Limb (tissue), 2 donors: Measurements from ENCODE around the gene PRAMEF9.
"Not testable (repeated sequence)": the region's sequence is repeated elsewhere in the genome, so short reads cannot be mapped to it uniquely, and the experiment has no call there.

ENCODE experiments used
- DNase-seq, 2 donors: peaks; one replicate each; pipeline ENCODE4 v3.0.0-alpha.2; 2016; ENCODE audit errors: extremely low spot score in 2 of 2

PRAMEF9 gene

DNA sequence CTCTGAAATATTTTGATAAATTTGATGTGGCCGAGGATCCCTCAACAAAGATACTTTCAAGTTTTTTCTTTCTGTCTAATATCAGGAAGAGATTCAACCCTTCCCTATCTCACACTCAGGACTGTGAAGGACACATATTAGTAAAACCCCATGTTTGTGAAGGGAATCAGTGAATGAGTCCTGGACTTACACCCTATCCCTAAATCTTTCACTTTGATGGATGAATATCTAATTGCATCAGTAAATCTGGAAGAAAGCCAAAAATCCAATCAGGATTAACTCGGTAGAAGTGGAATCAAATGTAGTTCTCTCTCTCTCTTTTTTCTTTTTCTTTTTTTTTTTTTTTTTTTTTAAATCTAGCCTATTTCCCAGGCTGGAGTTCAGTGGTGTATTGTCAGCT is at the start of gene PRAMEF9:
Gene PRAMEF9 (plus strand): TSS at position 301 of the 400 bp plus-strand sequence. CDS start 3,433 bp downstream, outside the sequence.
- DNase-seq, result not testable (repeated sequence)

DNA sequence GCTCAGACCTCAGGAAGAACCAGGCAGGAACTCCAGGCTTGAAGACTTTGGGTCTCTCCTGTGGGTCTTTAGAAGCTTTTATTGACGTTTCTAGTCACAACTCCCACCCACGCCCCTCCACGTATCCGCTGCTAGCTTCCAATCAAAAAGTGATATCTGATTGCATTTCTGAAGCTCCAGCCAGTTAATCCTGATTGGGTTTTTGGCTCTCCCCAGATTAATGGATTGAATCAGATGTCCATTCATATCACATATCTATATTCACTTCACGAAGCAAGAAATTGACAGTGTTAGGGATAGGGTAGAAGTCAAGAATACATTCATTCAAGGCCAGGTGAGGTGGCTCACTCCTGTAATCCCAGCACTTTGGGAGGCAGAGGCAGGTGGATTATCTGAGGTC is 15.7 kb upstream of the PRAMEF9 start, which contains the start of gene PRAMEF26:
Gene PRAMEF26 (minus strand): TSS at position 101 of the 400 bp plus-strand sequence. CDS start 2,914 bp downstream, outside the sequence.
- DNase-seq, result not testable (repeated sequence)

DNA sequence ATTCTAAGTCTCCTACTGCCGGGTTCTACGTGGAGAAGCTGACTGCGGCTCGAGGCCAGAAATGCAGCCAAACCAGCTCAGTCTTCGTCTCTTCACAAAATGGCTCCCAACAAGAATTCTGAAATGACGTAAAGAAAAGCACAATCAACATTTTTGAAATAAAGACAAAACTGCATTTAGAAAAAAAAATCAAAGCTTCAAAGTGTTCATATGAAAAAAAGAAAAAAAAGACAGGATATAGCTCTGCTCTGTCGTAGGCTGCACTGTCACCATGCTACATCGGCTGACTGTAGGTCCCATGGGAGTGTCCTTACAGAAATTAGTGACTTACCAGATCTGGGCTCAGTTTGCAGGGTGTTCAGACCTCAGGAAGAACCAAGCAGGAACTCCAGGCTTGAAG is 6.1 kb upstream of the PRAMEF9 start, which contains the start of gene HNRNPCL4:
Gene HNRNPCL4 (minus strand): TSS at position 101 of the 400 bp plus-strand sequence. CDS start 164 bp downstream, outside the sequence.
- not testable (repeated sequence) for DNase-seq

GRCh38 chr1:13201309-13201708 is 29.7 kb downstream of the PRAMEF9 start, which contains the start of gene PRAMEF13:
TSS of gene PRAMEF13 (minus strand) at chr1:13201409. CDS start at chr1:13199589, 1,820 bp downstream.
- not testable (repeated sequence) for DNase-seq

DNA sequence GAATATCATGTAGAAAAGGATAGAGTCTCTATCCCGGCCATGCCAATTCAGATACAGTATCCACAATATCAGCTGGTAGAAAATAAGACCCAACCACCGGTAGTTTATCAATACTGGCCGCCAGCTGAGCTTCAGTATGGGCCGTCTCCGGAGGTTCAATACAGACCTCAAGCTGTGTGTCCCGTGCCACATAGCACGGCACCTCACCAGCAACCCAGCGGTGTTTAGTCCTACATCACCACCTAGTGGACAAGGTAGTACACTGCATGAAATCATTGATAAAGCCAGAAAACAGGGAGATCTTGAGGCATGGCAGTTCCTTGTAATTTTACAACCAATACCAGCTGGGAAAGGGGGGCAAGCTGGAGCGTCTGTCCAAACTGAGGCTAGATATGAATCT is 37.1 kb downstream of the PRAMEF9 start:
- not testable (repeated sequence) for DNase-seq

DNA sequence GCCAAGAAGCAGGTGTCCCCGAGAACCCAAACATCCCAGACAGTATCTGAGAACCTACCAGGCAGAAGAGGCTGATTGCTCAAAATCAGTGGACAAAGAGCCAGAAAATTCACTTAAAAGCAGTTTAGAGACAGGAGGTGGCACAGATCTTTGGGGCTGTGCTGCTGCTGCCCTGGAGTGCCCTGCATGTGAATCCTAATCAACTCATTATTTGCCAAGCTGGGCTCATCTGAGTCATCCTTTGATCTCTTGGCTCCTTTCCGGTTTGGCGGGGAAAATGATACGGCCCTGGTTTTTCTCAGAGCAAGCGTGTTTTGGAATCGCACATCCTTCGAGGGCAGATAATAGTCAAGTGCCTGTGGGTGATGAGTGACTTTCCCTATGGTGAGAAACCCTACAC is 45.0 kb downstream of the PRAMEF9 start:
- not testable (repeated sequence) for DNase-seq

- DNase-seq, result not testable (repeated sequence)
These were observed 47.6 kb downstream of the PRAMEF9 start for GRCh38 chr1:13219203-13219602.

DNA sequence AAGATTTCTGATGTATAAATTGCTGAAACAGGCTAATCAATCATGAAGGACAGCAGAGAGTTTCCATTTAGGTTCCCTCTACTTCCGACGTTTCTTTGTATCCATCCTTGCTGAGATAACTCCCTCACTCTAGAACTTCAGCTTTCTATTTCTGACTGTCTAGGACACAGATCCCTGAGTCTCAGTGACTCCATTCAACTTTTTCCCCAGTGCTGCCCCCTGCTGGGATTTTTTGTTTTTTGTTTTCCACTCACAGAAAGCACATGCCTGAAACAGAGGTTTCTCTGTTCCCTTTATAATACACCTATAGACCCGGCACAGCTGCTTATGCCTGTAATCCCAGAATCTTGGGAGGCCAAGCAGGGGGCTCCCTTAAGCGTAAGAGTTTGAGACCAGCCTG is 51.1 kb downstream of the PRAMEF9 start:
- not testable (repeated sequence) for DNase-seq

DNA sequence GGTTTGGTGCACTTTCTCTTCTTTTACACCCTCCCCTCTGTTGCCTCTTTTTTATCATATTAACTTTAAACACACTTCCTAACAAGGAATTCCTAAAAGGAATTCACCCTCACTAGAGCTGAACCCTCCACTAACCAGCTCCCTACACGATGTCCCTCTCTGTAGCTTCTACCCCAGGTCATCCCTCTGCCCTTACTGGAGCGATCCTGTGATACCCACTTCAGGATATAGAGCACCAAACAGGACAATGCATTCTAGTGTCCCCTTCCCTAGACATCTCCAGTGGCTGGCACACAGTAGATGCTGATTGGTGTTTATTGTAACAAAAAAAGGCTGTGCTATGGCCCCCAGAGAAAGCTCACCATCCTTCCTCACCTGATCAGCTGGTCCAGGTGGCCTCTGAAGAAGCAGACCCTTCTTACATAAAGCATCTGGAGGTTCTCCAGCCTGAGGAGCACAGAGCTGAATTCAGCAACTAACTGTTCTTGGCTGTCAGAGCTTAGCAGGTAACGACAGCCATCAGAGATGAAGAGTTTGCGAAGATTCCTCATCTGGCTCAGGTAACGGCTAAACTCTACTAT is 52.9 kb downstream of the PRAMEF9 start:
- DNase-seq, result no peak

- DNase-seq, result not testable (repeated sequence)
These were observed 54.1 kb downstream of the PRAMEF9 start, which contains the start of gene PRAMEF18 for GRCh38 chr1:13225675-13226204. TSS of gene PRAMEF18 (minus strand) at chr1:13226154. CDS start at chr1:13226106, 48 bp downstream.

GRCh38 chr1:13227271-13228055 is 55.8 kb downstream of the PRAMEF9 start:
- DNase-seq, result not testable (repeated sequence)

DNA sequence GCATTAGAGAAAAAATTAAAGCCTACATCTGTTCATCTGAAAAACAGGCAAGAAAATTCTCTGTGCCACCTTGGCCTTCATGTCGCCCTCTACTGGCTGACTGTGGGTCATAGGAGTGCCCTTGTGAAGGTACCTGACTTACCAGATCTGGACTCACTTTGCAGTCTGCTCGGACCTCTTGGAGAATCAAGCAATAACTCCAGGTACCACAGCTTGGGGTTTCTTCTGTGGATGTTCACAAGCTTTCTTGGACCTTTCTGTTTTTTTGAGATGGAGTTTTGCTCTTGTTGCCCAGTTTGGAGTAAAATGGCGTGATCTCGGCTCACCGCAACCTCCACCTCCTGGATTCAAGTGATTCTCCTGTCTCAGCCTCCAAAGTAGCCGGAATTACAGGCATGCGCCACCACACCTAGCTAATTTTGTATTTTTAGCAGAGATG is 56.7 kb downstream of the PRAMEF9 start:
- no peak for DNase-seq
